H7 (cell line): ENCODE measurements around the gene SDC1. TPM values are rescaled to one million over a fixed set of nuclear protein-coding genes. Genes with fewer than 3 reads are reported as not detected.
A peak's percentile ranks its signal among the peaks of the same experiment; 100 is the strongest.
"Not testable (repeated sequence)": the region's sequence is repeated elsewhere in the genome, so short reads cannot be mapped to it uniquely, and the experiment has no call there.

ENCODE experiments used
- DNase-seq: peaks from one replicate; pipeline ENCODE4 v3.0.0; 2012
- H3K27me3 ChIP-seq: 2 replicates; pipeline ENCODE4 v1.6.0; 2011; ENCODE audit warnings: mild to moderate bottlenecking, low read length; ENCODE audit not compliant: control insufficient read depth, insufficient read depth
- H3K36me3 ChIP-seq: replicated peaks from 2 replicates; pipeline ENCODE4 v1.5.1; 2011; ENCODE audit warnings: low read length; ENCODE audit not compliant: control insufficient read depth, insufficient read depth
- H3K4me3 ChIP-seq: 2 replicates; pipeline ENCODE4 v1.5.1; 2011; ENCODE audit warnings: low read depth, mild to moderate bottlenecking, control low read depth, low read length, moderate library complexity; ENCODE audit not compliant: insufficient read depth
- total RNA-seq: library from RNA; depleted of rRNA; stranded (reverse); fragments of >200 nt; shearing (Covaris generic); gene quantifications from 2 replicates; pipeline ENCODE4 v1.2.3, GENCODE V29; 2014; rRNA removed

The SDC1 gene, protein sequence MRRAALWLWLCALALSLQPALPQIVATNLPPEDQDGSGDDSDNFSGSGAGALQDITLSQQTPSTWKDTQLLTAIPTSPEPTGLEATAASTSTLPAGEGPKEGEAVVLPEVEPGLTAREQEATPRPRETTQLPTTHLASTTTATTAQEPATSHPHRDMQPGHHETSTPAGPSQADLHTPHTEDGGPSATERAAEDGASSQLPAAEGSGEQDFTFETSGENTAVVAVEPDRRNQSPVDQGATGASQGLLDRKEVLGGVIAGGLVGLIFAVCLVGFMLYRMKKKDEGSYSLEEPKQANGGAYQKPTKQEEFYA
- 27.2 and 38.5 TPM in 2 replicates for total RNA-seq

DNA sequence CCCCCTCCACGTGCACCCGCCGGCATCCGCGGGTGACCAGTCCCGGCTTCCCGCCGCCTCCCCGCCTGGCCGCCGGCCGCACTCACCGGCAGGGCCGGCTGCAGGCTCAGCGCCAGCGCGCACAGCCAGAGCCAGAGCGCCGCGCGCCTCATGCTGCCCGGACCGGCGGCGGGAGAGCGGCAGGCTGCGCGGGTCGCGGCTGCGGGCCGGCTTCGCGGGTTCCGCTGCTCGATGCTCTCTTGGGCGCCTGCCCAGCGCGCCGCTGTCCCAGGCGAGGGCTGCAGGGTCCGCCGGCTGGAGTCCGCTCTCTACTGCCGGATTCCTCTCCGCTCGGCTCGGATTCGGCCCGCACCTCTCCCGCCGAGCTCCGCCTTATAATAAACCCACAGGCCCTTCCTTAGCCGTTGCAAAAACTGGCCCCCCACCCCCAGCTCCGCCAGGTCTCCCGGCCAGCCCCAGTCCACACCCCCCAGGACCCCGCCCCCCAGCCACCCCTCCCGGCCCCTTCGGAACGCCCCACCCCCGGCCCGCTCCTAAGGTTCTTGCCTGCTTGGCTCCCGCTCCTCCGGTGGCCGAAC lies at the start of gene SDC1:
Gene SDC1, minus strand, starts transcription at position 415 of the 578 bp plus-strand sequence. Its CDS starts 263 bp downstream, at position 152.
- peak; percentile 89 for DNase-seq
- H3K27me3 ChIP-seq = peaks cover 11% of the 10 kb centered on the region

DNA sequence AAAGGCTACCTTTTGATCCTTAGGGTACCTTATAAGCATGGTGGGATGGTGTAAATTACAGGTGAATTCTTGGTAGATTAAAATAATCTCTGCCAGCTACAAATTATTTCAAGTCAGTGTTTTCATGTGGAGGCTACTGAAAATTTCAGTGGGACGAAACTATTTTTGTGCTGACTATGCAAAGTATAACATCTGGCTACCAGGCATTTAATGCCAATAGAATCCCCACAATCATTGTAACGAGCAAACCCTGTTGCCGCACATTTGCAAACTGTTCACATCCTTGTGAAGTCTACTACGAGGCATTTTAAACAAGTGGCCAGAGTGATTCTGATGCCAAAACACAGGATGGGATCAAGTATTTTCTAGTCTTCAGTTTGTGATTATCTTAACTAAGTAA lies 48.1 kb upstream of the SDC1 start:
- Histone ChIP-seq H3K27me3 (no peaks in the 10 kb centered on the region), H3K4me3 (no peak overlapping the region), H3K36me3 (no peaks in the 10 kb centered on the region)
- DNase-seq = no peak

More for the DNA sequence above, at the start of gene SDC1:
- Histone ChIP-seq H3K36me3 (no peaks in the 10 kb centered on the region), H3K4me3 (peak within 1 kb of the TSS; percentile 60)

DNA sequence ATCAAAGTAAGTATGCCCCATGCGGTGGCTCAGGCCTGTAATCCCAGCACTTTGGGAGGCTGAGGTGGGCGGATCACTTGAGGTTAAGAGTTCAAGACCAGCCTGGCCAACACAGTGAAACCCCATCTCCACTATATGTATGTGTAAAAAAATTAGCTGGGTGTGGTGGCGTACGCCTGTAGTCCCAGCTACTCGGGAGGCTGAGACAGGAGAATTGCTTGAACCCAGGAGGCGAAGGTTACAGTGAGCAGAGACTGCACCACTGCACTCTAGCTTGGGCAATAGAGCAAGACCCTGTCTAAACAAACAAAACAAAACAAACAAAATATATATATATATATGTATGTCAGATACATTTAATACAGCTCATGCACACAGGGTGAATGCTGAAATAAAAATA lies 43.4 kb upstream of the SDC1 start:
- not testable (repeated sequence) for H3K27me3 ChIP-seq, H3K4me3 ChIP-seq, H3K36me3 ChIP-seq, DNase-seq

DNA sequence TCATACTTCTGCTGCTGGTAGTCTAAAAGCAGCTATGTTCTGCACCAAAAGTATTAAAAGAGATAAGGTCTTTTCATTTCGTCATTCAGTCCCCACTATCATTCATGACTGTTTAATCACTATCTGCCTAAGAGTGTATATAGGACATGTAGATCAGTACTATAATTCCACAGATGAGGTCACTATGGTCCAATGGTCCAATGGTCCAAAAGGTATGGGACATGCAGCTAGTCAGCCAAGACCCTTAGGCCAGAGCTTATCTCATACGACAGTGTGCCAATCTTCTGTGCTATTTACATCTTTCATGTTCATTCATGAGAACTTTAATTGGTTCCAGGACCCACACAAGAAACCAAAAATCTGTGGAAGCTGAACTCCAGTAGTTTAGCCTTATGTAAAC lies 42.6 kb upstream of the SDC1 start:
- no peaks in the 10 kb centered on the region for H3K27me3 ChIP-seq
- no peak for DNase-seq
- no peaks in the 10 kb centered on the region for H3K36me3 ChIP-seq
- no peak overlapping the region for H3K4me3 ChIP-seq

DNA sequence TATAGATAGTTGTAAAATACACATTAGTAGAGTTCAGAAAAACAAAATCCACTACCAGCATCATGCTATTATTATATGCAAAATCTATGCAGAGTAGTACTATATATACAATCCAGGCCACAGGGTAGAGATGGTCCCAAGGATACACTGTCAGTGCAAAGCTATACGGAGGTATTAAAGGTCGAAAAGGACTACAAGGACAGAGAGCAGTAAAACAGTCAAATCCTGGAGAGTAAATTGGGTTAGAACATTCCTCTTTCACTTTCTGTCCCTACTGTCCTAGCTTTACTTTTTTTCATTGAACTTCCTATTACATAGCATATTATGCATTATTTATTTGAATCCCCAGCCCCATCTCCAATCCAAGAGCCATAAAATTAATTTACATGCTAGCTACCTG lies 39.7 kb upstream of the SDC1 start:
- no peak overlapping the region for H3K4me3 ChIP-seq
- no peak for DNase-seq
- peaks cover 4% of the 10 kb centered on the region for H3K36me3 ChIP-seq
- no peaks in the 10 kb centered on the region for H3K27me3 ChIP-seq

DNA sequence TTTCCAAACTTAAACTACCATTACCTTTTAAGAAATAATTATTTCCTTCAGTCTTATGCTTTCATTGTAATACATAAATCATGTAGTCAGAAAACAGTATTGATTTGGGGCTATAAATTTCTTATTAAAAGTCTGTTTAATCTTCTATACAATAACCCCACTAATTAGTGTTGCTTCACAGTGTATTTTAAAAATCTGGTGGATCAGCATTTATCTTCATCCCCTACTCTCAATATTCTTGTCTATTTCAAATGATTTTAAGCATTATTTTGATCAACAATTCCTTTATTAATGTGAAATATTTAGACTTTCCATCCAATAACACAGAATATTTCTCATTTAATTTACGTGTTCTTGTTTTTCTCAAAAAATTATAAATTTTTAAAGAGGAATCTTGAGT lies 32.5 kb upstream of the SDC1 start:
- H3K36me3 ChIP-seq = peaks cover 22% of the 10 kb centered on the region
- H3K27me3 ChIP-seq = no peaks in the 10 kb centered on the region
- no peak for DNase-seq

DNA sequence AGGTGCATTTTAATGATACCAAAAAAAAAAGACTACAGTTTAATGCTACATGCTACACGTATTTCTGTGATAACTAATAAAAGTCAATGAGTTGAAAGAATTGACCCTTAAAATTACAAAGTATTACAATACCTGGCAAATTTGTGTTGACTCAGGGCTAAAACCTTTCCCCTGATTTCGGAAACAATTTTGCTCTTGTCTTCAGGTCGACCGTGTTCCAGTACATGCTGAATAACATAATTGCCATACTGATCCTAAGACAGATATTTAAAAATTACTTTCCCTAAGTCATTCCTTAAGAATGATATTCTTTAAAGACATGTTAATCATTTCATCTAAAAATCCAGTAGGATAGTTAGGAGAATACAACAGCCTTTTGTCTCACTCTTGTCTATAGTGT lies 29.8 kb upstream of the SDC1 start:
- Histone ChIP-seq H3K27me3 (no peaks in the 10 kb centered on the region), H3K36me3 (peaks cover 22% of the 10 kb centered on the region), H3K4me3 (no peak overlapping the region)
- no peak for DNase-seq

More for the DNA sequence above, 32.5 kb upstream of the SDC1 start:
- no peak overlapping the region for H3K4me3 ChIP-seq

DNA sequence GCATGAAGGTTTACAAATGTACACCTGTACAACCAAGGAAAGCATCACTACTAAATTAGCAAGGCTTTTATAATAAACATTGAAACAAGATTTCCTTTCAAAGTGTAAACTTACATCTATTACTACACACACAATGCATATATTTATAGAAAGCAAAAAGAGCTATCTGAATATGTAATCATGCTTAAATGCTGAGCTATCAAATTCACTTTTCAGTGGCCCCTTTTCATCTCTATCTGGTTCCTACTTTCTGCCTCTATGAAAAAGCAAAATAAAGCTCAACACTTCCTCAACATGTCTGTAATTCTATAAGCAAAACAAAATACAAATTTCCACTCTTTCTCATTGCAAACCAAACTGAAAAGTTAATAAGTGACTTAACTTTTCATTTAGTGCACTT lies 25.5 kb upstream of the SDC1 start:
- peaks cover 26% of the 10 kb centered on the region for H3K36me3 ChIP-seq
- no peak for DNase-seq
- H3K4me3 ChIP-seq = no peak overlapping the region
- H3K27me3 ChIP-seq = no peaks in the 10 kb centered on the region

DNA sequence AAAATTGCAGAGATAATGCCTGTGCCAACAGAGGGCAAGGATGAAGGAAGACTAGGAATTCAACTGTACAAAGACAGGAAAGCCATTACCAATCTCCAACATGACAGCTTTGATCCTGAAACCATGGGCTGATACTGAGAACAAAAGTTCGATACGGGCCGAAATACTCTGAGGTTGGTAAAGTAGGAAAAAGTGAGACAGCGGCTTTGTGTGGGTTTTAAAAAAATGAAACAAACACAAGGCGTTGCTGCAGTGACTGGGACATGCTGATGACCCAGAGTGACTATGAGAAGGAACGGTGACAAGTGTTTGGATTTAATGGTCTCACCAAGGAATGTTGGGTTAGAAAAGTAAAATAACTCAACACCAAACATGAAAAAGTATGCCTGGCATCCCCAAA lies 24.2 kb upstream of the SDC1 start:
- H3K36me3 ChIP-seq = peaks cover 22% of the 10 kb centered on the region

DNA sequence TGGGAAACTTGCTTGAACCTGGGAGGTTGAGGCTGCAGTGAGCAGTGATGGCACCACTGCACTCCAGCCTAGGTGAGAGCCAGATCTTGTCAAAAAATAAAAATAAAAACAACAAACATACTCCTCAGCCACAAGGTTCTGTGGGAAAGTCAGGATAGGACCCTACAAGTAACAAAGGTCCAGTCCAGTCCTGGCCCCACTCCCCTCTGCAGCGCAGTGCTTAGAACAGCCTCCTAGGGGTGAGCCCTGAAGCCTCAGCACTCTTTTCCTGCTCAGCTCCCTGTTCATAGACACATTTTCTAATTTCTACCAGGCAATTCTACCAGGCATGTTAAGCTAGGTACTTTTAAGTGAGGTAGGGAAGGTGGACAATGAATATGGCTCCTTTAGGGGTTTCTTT lies 22.2 kb upstream of the SDC1 start:
- peaks cover 8% of the 10 kb centered on the region for H3K36me3 ChIP-seq
- H3K4me3 ChIP-seq = no peak overlapping the region
- no peaks in the 10 kb centered on the region for H3K27me3 ChIP-seq
- no peak for DNase-seq

More for the DNA sequence above, 24.2 kb upstream of the SDC1 start:
- H3K4me3 ChIP-seq = no peak overlapping the region
- DNase-seq = no peak
- no peaks in the 10 kb centered on the region for H3K27me3 ChIP-seq

DNA sequence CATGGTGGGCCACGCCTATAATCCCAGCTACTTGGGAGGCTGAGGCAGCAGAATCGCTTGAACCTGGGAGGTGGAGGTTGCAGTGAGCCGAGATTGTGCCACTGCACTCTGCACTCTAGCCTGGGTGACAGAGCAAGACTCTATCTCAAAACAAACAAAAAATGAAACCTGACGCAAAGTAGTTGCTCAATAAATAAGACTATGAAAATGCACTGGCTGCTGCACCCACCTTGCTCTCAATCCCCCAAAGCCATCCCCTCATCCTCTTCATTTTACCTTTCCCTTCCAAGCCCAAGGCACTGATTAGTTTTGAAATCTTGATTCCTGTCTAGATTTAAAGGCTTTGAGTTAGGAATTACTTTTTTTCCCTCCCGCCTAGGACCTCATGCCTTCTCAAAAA lies 18.7 kb upstream of the SDC1 start:
- not testable (repeated sequence) for H3K4me3 ChIP-seq, H3K36me3 ChIP-seq, H3K27me3 ChIP-seq, DNase-seq

DNA sequence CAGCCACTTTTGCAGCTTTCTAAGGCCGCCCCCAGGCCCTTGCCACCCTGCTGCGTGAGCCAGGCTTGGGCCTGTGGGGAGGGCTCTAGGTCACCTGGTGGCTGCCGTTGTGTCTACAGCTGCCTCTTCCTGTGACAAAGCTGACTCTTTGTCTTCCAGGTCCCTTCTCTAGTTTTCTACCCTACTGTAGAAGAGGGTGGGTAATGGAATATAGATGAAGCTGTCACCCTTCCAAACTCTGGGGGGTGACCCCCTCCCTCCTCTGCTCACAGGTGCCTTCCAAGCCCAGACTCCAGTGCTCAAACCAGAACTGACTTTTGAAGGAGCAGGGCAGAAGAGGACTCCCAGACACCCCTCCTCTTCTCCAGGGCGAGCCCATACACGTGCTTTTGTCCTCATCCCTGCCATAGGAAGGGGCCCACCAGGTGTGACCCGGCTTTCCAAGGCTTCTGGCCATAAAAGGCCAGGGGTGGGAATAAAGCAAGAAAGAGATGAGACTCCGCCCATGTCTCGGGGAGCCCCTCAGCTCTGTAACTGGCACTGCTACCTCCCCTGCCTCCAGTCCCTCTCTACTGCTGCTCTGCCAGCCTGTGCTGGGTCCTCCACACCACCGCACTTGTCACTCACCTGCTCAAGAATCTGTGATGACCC lies 17.9 kb upstream of the SDC1 start:
- no peak overlapping the region for H3K4me3 ChIP-seq
- H3K27me3 ChIP-seq = no peaks in the 10 kb centered on the region
- DNase-seq = peak; percentile 69
- peaks cover 4% of the 10 kb centered on the region; the same call in 1 of the 2 replicates for H3K36me3 ChIP-seq

DNA sequence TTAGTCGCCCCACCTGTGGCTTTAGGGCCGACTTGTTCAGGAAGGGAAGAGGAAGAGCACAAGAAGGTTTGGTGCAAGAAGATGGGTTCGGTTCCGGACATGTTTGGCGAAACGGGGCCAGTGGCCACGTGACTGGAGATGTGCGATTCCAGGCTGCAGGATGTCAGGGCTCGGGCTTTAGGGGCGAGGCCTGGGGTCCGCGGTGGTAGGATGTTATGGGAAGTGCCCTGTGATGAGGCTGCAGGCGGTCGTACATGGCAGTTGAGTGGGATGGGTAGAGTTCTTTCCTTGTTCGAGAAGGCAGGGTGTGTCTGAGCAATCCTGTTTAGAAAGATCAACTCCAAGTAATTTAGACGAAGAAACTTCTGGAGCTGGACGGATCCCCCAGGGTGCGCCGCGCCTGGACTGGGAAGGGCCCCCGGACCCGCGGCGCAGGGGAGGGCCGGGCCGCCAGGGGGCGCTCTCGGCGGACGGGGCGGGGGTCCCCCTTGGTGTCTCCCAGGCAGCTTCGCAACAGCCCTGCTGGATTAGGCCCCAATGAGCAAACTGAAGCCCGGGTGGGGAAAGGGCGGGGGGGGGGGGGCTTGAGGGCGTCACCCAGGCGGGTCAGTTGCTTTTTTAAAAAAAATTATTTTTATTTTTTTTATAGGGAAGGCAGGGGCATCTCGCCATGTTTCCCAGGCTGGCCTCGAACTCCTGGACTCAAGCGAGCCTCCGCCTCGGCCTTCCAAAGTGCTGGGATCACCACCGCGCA lies 17.2 kb upstream of the SDC1 start:
- peak; percentile 97 for DNase-seq
- Histone ChIP-seq H3K27me3 (no peaks in the 10 kb centered on the region), H3K36me3 (peaks cover 1% of the 10 kb centered on the region; the same call in 1 of the 2 replicates), H3K4me3 (no peak overlapping the region)

DNA sequence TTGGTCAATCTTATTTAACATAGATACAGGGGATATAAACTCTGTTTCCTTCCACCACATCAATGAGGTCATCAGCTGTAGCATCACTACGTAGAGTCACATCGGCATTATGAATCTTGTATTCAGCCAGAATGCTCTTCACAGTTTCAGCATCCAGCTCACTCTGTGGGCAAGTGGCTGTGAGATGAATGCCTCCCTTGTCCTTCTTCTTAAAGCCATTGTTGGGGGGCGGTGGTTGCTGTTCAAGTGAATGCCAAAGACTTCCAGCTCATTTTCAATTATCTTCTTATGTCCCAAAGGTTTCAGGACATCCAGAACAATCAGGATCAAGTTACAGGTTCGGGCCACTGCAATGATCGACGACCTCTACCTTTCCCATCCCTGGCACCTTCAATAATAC lies 15.4 kb upstream of the SDC1 start:
- not testable (repeated sequence) for H3K36me3 ChIP-seq, H3K27me3 ChIP-seq, DNase-seq

More for the DNA sequence above, 15.4 kb upstream of the SDC1 start:
- H3K4me3 ChIP-seq = not testable (repeated sequence)
